Activated CD4-positive, CD25-positive, alpha-beta regulatory T cell treated with anti-CD3 and anti-CD28 coated beads, Interleukin-2, amount 50 U/mL, for 24 hours (primary cell): ENCODE results near the gene ZNF655.
"Not testable (repeated sequence)": the region's sequence is repeated elsewhere in the genome, so short reads cannot be mapped to it uniquely, and the experiment has no call there.

Experiments used
- ATAC-seq, 2 donors: fragments of 150-1000 bp; cut with Tn5 transposase; one replicate each; pipeline ENCODE4 v1.10.0; 2021; ENCODE audit warnings: mild to moderate bottlenecking in 1 of 2, moderate library complexity in 1 of 2

Gene ZNF655

GRCh38 chr7:99560834-99561736 is 2.6 kb downstream of the ZNF655 start:
- no peak for ATAC-seq

- no peak for ATAC-seq
Observed at GRCh38 chr7:99561737-99562051, 3.3 kb downstream of the ZNF655 start.

GRCh38 chr7:99562114-99562784 is 3.8 kb downstream of the ZNF655 start:
- no peak for ATAC-seq

DNA sequence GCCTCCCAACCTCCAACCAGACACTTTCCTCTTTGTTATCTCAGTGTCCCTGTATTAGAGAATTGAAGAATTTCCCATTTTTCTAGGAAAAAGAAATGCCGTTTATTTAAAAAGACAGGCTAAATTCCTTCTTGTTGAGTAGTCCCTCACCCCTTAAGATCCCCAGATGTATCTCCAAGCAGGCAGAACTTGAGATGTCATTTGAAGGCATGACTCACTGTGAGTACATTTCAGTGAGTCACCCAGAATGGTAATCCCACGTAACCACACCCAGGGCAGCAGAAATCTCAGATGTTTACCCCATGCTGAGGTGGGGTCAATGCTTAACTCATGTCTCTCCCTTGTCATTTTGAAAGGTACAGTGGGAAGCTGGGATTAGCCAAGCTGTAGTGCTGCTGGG is 4.4 kb downstream of the ZNF655 start:
- peak; percentile 68 to 73 for ATAC-seq

- no peak for ATAC-seq
Observed at GRCh38 chr7:99563650-99564049, 5.2 kb downstream of the ZNF655 start.

- ATAC-seq, result not testable (repeated sequence)
Observed at GRCh38 chr7:99568770-99569169, 10.3 kb downstream of the ZNF655 start.

- ATAC-seq, result no peak
Observed at GRCh38 chr7:99571768-99572167, 13.3 kb downstream of the ZNF655 start.

- ATAC-seq, result no peak
Observed at GRCh38 chr7:99573257-99573656, 14.8 kb downstream of the ZNF655 start.

- no peak for ATAC-seq
Observed at GRCh38 chr7:99576251-99576650, 17.8 kb downstream of the ZNF655 start.

DNA sequence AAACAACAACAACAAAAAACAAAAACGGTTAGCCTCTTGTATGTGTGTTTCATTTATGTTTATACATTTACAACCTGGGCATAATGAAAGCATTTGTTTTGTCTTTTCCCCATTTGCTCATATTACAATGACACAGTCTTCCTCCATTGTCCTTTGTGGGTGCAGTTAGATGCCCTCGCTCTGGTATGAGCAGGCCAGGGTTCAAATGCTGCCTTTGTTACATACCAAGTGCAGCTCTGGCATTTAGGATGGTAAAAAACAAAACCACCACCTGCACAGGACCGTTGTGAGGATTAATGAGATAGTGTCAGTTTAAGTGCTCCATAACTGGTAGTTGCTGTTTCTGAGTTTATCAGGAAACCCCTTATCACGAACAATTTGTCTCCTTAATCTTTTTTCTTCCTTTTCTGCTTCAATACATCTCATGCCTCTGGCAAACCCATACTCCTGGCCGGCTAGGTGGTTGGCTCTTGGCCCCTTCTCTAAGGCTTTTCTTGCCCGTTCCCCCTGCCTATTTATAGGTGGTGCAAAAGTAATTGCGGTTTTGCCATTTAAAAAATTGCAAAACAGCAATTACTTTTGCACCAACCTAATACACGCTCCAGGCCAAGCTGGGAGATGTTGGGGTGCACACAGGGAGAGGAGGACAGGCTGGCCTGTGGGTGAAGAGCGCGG is 21.0 kb downstream of the ZNF655 start:
- no peak for ATAC-seq

DNA sequence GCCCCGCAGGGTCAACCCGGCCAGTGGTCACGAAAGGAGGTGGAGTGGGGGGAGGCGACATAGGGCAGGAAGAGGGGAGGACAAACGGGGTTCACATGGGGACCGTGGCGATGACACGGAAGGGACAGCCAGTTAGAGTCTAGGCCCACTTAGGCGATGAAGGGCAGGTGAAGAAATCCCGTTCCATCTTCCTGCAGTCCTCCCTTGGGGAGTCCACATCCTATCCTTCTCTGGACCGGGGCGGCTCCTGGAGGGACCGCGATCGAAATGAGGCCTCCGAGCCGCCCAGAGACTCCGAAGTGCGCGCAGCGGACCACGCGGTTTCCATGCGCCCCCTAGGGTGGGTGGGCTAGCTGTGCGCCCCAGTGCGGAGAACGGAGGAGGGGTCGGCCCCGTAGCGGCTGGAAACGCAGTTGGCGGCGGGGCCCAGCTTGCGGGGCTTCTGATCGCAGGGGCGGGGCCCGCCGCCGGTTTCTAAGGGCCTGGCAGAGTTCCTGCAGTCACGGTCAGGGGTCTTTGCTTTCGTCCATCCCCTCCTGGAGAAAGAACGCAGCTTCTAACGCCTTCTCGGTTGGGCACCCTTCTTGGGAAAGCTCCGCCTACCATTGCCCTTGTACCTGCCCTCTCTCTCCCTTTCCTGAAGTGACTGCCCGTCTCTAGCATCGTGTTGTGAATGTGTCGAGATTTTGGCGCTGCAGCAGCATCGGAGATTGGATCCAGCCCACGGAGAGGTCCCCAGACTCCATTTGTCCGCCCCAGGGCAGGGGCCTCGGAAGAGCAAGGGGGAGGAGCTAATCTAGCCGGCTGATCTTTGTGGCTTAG is 21.7 kb downstream of the ZNF655 start:
- peak; percentile 69 to 77 for ATAC-seq

DNA sequence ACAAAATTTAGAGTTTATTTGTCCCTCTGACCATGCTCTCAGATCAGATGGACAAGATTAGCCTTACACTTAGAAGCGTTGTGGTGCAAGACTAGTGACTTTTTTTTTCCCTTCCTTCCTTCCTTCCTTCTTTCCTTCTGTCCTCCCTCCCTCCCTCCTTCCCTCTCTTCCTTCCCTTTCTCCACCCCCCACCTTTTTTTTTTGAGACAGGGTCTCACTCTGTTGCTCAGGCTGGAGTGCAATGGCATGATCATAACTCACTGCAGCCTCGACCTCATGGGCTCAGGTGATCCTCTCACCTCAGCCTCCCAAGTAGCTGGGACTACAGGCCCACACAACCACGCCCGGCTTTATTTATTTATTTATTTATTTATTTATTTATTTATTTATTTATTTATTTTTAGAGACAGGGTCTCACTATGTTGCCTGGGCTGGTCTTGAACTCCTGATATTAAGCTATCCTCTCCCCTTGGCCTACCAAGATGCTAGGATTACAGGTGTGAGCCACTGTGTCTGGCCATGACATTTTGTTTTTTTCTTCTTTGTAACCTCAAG is 22.4 kb downstream of the ZNF655 start:
- not testable (repeated sequence) for ATAC-seq

DNA sequence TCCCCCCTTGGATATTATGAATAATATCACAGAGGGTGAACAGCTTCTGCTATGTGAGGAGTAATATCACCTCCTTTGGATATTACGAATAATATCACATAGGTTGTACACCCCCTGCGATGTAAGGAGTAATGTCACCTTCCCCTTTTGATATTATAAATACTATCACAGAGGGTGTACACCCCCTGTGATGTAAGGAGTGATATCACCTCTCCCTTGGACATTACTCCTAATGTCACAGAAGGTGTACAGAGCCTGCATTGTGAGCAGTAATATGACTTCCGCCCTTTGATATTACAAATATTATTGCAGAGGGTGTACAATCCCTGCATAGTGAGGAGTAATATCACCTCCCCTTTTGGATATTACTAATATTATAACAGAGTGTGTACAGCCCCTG is 30.4 kb downstream of the ZNF655 start:
- no peak for ATAC-seq

GRCh38 chr7:99594948-99595745 is 36.7 kb downstream of the ZNF655 start:
- peak; percentile 65 to 68 for ATAC-seq

DNA sequence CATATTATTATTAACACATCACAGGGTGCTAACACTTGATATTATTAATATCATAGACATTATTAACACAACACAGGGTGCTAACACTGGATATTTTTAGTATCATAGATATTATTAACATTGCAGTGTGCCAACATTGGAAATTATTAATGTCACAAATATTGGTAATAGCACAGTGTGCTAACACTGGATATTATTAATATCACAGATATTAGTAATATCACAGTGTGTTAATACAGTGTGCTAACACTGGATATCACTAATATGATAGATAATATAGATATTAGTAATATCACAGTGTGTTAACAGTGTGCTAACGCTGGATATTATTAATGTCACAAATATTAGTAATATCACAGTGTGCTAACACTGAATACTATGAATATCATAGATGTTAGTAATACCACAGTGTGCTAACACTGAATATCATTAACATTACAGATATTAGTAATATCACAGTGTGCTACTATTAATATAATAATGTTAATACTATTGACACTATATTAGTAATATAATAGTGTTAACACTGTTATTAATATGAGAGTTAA is 38.0 kb downstream of the ZNF655 start:
- peak; percentile 19 to 27 for ATAC-seq

- ATAC-seq, result no peak
Observed at GRCh38 chr7:99597762-99598501, 39.5 kb downstream of the ZNF655 start, which contains the start of gene TMEM225B. TSS of gene TMEM225B (plus strand) at chr7:99598267. CDS start at chr7:99604389, 6,122 bp downstream.

DNA sequence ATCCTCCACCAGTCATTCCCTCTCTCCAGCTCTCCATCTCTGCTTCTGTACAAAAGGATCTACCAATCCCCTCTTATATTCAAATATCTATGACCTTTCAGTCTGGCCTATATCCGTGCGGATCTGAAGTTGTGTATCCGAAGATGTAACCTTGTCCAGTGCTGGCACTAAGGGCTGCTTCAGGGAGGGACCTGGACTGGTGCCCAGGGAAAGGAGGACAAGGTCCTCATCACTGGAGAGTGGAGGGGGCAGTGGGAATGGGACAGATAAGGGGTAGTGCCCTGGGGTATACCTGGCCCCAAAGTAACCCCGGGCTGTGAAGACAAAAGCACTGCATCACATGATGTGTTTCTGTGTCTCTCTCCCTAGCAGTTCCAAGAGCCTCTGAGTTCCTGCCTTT is 41.4 kb downstream of the ZNF655 start:
- ATAC-seq, result no peak

DNA sequence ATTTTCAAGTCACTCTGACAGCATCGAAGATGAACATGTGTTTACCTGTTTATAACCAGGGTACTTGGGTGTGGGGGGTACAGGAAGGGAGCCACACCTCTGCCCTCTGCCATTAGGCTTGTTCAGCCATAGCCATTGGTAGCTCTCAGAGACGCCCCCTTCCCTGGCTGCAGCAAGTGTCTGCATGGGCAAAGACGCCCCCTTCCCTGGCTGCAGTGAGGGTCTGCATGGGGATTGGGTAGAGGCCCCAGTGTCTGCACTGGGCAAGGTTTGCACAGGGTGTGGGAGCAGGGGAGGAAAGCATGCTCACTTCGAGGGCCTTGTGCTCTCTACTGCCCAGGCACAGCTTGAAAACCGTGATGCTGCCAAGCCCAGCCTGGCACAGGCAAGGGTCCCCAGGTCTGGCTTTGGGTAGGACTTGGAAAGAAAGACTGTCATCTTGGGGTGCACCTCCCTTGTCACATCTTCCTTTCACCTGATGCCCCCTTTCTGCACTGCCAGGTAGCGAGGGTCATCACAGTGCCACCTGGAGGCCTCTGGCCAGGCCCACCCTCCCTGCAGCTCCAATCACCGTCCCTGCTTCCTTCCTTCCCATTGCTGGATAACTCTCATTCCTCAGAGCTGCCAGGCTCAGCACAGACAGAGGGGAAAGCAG is 43.3 kb downstream of the ZNF655 start:
- ATAC-seq, result no peak

GRCh38 chr7:99605527-99605926 is 47.1 kb downstream of the ZNF655 start:
- ATAC-seq, result no peak

- ATAC-seq, result no peak
Observed at GRCh38 chr7:99606531-99606930, 48.1 kb downstream of the ZNF655 start.
